Rectal smooth muscle tissue (tissue), 1 donor: ENCODE measurements around the gene IGF2R.

Experiments
- H3K27ac ChIP-seq: one replicate; pipeline ENCODE4 v1.7.0; 2013; ENCODE audit warnings: low read depth, low read length, inconsistent platforms
- H3K27me3 ChIP-seq: one replicate; pipeline ENCODE4 v1.7.0; 2013; ENCODE audit warnings: low read length; ENCODE audit not compliant: control insufficient read depth, insufficient read depth
- H3K36me3 ChIP-seq: one replicate; pipeline ENCODE4 v1.7.0; 2013; ENCODE audit warnings: low read length; ENCODE audit not compliant: control insufficient read depth, insufficient read depth
- H3K4me1 ChIP-seq: one replicate; pipeline ENCODE4 v1.7.0; 2013; ENCODE audit warnings: low read length; ENCODE audit not compliant: control insufficient read depth, insufficient read depth
- H3K4me3 ChIP-seq: one replicate; pipeline ENCODE4 v1.7.0; 2013; ENCODE audit warnings: low read length
- H3K9ac ChIP-seq: one replicate; pipeline ENCODE4 v1.7.0; 2013; ENCODE audit warnings: low read length

The IGF2R gene

DNA sequence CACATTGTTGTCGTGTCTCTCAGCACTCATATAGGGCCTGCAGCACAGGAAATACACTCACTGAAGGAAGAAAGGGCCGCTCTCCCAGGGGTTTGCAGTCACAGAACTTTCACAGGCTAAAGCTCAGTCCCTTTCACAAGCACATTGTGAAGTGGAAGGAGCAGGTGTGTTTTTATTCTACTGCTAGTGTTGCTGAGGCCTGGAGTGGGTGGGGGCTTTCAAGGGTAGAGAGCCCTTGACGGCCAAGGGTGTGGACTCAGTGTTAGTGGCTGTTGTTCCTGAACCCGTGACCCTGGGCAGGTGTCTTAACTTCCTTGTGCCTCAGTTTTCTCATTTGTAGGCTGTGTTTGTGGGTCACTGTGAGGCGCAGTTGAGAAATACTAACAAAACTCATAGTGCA, 86.5 kb downstream of the IGF2R start:
- Histone ChIP-seq H3K27me3 (no peaks in the 10 kb centered on the region), H3K9ac (no peak overlapping the region), H3K4me1 (no peaks in the 10 kb centered on the region), H3K36me3 (peaks cover 37% of the 10 kb centered on the region), H3K4me3 (no peak overlapping the region), H3K27ac (no peak overlapping the region)

DNA sequence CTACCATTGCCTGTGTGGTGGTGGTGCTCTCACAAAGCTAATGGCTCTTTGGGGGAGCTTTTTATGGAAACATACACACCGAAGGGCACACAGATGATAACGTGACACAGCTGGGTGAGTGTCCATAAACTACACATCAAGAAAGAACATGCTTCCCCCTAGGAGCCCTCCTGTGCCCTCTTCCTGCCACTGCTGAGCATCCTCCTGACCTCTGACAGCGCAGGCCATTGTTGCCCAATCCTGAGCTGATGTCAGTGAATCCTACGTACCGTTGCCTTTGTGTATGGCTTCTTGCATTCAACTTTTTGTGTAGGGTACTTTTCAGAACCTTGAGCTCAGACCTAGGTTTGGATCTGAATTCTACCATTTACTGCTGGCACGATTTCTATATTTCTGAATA, 86.9 kb downstream of the IGF2R start:
- no peak overlapping the region for H3K9ac ChIP-seq
- no peaks in the 10 kb centered on the region for H3K27me3 ChIP-seq
- H3K4me1 ChIP-seq: no peaks in the 10 kb centered on the region
- no peak overlapping the region for H3K27ac ChIP-seq
- H3K4me3 ChIP-seq: no peak overlapping the region
- peaks cover 35% of the 10 kb centered on the region for H3K36me3 ChIP-seq

DNA sequence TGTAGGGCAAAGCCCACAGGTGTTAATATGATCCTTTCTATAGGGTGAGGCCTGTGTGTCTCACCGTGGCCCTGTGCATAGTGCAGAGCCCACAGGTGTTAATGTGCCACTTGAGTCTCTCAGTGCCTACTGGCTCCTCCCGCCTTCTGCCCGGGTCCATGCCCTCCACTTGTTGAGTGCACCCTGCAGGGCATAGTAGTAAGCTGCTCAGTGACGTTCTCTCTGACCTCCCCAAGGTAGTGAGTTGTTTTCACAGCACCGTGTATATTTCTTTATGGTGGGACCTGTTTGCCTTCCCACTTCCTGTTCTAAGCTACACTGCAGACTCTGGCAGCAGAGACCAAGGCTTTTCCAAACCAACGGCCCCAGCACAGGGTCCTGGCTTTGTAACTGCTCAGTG, 88.2 kb downstream of the IGF2R start:
- Histone ChIP-seq H3K36me3 (peaks cover 38% of the 10 kb centered on the region), H3K27me3 (no peaks in the 10 kb centered on the region), H3K4me1 (no peaks in the 10 kb centered on the region), H3K27ac (no peak overlapping the region), H3K4me3 (no peak overlapping the region), H3K9ac (no peak overlapping the region)

DNA sequence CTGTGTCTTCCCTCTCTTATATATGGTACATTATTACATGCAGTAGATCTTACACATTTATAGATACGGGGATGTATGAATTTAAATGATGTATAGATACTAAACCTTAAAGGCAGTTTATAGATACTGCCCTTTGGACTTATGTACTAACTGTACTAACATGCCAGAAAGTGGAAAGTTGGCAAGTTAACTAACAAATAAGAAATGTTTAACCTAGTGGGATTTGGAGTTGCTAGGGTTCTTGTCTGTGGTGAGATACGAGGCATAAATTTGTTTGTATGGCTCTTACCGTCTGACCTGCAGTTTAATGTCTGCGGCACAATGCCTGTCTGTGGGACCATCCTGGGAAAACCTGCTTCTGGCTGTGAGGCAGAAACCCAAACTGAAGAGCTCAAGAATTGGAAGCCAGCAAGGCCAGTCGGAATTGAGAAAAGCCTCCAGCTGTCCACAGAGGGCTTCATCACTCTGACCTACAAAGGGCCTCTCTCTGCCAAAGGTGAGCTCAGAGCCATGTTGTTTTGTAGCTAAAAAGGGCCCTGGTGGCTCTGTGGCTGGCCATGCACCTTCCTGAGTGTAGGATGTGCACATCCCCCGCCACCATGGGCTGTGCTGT, 89.8 kb downstream of the IGF2R start:
- no peak overlapping the region for H3K27ac ChIP-seq
- H3K9ac ChIP-seq: no peak overlapping the region
- H3K4me1 ChIP-seq: no peaks in the 10 kb centered on the region
- H3K4me3 ChIP-seq: no peak overlapping the region
- no peaks in the 10 kb centered on the region for H3K27me3 ChIP-seq
- peaks cover 38% of the 10 kb centered on the region for H3K36me3 ChIP-seq

DNA sequence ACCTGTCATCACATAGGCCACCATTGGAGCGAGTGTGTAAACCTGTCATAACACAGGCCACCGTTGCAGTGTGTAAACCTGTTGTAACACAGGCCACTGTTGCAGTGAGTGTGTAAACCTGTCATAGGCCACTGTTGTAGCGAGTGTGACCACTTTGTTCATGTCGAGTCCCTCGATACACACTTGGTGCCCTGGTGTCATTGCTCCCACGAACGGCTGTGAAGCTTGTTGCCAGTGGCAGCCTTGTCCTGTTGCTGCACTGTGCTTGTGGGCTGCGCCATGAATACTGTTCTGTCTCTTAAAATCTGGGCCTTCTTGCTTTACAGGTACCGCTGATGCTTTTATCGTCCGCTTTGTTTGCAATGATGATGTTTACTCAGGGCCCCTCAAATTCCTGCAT, 91.3 kb downstream of the IGF2R start:
- no peak overlapping the region for H3K27ac ChIP-seq
- no peaks in the 10 kb centered on the region for H3K27me3 ChIP-seq
- no peak overlapping the region for H3K4me3 ChIP-seq
- H3K4me1 ChIP-seq: no peaks in the 10 kb centered on the region
- peaks cover 47% of the 10 kb centered on the region for H3K36me3 ChIP-seq
- no peak overlapping the region for H3K9ac ChIP-seq

DNA sequence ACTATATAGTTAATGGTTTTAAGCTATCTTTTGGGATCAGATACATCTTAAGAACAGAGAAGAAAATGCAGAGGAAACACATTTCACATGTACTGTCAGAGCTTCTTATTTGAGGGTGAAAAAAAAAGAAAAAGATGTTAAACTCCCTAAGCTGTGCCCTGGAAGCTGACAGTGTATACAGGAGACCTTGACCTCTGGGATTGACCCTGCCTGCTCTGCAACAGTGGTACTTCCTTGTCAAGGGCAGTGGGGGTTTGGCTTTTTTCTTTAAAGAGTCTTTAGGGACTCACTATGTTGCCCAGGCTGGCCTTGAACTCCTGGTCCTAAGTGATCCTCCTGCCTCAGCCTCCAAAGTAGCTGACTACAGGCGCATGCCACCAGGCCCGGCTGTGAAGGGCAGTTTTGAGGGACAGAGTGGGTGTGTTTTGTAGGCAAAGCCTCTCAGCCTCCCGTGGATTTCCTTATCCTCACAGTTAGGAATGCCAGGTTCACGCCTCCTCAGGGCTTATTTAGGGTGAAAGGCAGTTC, 92.1 kb downstream of the IGF2R start:
- no peak overlapping the region for H3K27ac ChIP-seq
- H3K4me3 ChIP-seq: no peak overlapping the region
- no peak overlapping the region for H3K9ac ChIP-seq
- H3K4me1 ChIP-seq: no peaks in the 10 kb centered on the region
- H3K27me3 ChIP-seq: no peaks in the 10 kb centered on the region
- peaks cover 47% of the 10 kb centered on the region for H3K36me3 ChIP-seq

DNA sequence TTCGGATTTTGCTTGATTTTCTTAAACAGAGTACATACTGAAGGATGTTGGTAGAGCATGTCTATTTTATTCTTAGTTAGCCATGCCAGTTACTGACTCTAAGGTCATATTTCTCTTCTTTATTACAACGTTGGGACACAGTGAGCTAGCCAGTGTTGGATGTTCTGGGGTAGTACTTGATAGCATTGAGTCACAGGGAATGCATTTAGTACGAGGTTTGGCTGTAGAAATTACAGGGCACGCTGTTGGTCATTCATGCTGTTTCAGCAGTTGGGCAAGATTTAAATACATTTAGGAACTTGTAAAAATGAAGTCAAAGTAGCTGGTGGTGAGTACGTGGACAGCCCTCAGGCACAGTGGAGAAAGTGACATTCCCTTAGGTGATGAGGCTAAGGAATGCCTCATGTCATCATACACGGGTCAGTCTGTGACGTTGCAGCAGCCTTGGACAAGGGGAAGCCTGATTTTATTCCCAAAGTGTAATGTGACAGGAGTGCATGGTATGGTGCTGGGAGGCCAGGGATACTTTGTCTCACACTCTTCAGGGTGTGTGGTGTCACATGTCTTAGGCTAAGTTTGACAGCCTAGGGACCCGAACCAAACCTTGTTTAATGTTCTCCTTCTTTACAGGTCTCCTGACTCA, 95.0 kb downstream of the IGF2R start:
- Histone ChIP-seq H3K4me3 (no peak overlapping the region), H3K9ac (no peak overlapping the region), H3K4me1 (no peaks in the 10 kb centered on the region), H3K27ac (no peak overlapping the region), H3K27me3 (no peaks in the 10 kb centered on the region), H3K36me3 (peaks cover 47% of the 10 kb centered on the region)

DNA sequence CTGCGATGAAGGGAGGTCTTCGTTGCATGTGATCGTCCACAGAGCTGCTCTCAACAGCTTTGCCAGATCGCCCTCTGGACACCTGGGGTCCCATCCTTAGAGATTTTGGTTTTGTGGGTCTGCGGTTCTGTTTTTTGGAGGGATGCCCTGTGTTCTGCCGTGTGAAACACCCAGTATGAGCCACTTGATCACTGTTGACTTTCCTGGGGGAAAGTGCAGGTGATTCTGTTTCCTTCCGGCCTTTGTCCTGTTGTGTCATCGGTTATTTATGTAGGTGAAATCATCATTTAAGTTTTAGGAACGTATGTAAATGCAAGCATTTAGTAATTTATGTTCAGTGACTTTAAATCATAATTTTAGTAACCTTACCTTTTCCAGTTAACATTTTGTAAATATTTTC, 96.3 kb downstream of the IGF2R start:
- Histone ChIP-seq H3K27me3 (no peaks in the 10 kb centered on the region), H3K4me3 (no peak overlapping the region), H3K4me1 (no peaks in the 10 kb centered on the region), H3K9ac (no peak overlapping the region), H3K27ac (no peak overlapping the region), H3K36me3 (peaks cover 51% of the 10 kb centered on the region)

DNA sequence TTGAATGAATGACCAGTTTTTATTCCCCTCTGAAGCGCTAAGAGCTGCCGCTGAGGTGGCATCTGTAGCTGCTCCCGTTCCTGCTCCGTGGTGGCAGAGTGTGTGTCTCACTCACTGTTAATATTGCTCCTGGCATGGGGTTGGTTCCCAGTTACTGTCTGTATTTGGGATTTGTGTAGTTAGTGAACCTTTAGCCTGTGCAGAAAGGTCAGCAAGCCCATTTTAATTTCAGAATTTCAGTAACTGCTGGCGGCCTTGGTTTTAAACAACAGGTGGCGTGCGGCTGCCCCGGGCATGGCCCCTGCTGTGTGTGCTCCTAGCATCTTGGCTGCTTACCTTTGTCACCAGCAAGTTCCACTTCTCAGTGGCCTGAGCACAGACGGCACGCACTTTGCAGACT, 98.7 kb downstream of the IGF2R start:
- no peak overlapping the region for H3K27ac ChIP-seq
- peaks cover 53% of the 10 kb centered on the region for H3K36me3 ChIP-seq
- no peak overlapping the region for H3K9ac ChIP-seq

DNA sequence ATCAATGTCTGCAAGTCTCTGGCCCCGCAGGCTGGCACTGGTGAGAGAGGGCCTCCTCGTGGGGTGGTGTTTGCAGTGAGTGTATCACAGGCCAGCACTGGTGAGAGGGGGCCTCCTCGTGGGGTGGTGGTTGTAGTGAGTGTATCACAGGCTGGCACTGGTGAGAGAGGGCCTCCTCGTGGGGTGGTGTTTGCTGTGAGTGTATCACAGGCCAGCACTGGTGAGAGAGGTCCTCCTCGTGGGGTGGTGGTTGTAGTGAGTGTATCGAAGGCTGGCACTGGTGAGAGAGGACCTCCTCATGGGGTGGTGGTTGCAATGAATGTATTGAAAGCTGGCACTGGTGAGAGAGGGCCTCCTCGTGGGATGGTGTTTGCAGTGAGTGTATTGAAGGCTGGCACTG, 99.5 kb downstream of the IGF2R start:
- peaks cover 61% of the 10 kb centered on the region for H3K36me3 ChIP-seq
- no peak overlapping the region for H3K27ac ChIP-seq
- no peaks in the 10 kb centered on the region for H3K4me1 ChIP-seq
- H3K9ac ChIP-seq: no peak overlapping the region
- no peaks in the 10 kb centered on the region for H3K27me3 ChIP-seq
- H3K4me3 ChIP-seq: no peak overlapping the region

More for the DNA sequence above, 98.7 kb downstream of the IGF2R start:
- H3K4me1 ChIP-seq: no peaks in the 10 kb centered on the region
- H3K4me3 ChIP-seq: no peak overlapping the region
- H3K27me3 ChIP-seq: no peaks in the 10 kb centered on the region

DNA sequence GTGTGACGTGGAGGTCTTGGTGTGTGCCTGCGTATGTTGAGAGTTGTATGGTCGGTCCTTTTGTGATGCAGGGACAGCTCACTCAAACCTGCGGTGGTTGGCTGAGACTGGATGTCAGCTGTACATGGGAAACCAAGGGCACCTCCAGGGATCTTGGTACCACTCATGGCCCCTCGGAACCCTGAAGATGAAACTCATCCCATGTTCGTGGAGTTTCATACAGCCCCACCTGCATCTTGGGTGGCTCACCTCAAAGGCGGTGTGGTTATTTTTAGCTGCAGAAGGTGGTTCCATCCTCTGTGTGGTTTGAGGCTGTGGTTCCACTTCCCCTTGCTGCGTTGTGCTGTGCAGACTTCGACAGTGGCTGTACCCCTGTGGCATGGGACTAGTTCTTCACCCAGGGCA, 100.2 kb downstream of the IGF2R start:
- H3K27me3 ChIP-seq: no peaks in the 10 kb centered on the region
- H3K27ac ChIP-seq: no peak overlapping the region
- no peak overlapping the region for H3K9ac ChIP-seq
- H3K4me1 ChIP-seq: no peaks in the 10 kb centered on the region
- H3K4me3 ChIP-seq: no peak overlapping the region
- peaks cover 57% of the 10 kb centered on the region for H3K36me3 ChIP-seq

DNA sequence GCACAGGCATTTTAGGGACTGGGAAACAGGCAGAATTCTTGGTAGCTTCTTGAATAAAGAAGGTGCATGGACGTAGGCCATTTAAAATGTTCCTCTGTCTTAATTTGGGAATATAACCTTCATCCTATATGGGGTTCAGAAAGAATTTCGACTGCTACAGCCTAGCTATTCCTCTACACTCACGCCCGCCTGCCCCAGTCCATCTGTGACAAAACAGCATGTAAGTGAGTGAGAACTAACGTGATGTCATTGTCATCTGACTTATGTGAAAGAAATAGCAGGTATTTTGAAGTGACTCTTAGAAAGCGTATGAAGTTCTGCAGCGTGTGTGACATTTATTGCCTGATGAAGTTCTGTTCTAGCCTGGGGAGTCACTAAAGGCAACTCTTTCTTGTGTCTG, 100.6 kb downstream of the IGF2R start:
- Histone ChIP-seq H3K4me1 (no peaks in the 10 kb centered on the region), H3K36me3 (peaks cover 54% of the 10 kb centered on the region), H3K27ac (no peak overlapping the region), H3K27me3 (no peaks in the 10 kb centered on the region), H3K4me3 (no peak overlapping the region), H3K9ac (no peak overlapping the region)

DNA sequence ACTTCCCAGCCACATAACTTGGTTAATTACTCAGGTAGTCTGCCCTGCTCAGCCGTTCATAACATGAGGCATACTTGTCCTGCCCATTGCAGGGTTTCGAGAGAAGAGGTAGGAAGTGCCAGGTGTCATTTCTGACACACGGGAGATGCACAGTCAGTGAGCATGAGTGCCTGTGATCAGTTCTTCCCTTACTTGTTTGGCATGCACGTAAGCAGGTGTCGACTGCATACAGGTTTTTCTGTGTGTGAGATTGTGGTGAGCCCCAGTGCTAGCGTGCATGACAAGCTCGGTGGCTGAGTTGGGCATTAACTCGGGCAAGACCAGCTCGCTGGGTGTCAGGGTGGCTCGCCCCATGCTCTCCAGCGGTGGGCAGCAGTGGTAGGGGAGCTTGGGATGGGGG, 101.5 kb downstream of the IGF2R start:
- Histone ChIP-seq H3K4me3 (no peak overlapping the region), H3K9ac (no peak overlapping the region), H3K36me3 (peaks cover 47% of the 10 kb centered on the region), H3K4me1 (no peaks in the 10 kb centered on the region), H3K27me3 (no peaks in the 10 kb centered on the region), H3K27ac (no peak overlapping the region)
